ENCODE results near the gene ALOX12B. TPM values are rescaled to one million over a fixed set of nuclear protein-coding genes. Genes with fewer than 3 reads are reported as not detected.

ALOX12B gene
- total and polyA plus RNA-seq, 2 donors (not counting 1 experiment from before 2014, with no cell fraction given): 0.57 to 0.69 TPM

DNA sequence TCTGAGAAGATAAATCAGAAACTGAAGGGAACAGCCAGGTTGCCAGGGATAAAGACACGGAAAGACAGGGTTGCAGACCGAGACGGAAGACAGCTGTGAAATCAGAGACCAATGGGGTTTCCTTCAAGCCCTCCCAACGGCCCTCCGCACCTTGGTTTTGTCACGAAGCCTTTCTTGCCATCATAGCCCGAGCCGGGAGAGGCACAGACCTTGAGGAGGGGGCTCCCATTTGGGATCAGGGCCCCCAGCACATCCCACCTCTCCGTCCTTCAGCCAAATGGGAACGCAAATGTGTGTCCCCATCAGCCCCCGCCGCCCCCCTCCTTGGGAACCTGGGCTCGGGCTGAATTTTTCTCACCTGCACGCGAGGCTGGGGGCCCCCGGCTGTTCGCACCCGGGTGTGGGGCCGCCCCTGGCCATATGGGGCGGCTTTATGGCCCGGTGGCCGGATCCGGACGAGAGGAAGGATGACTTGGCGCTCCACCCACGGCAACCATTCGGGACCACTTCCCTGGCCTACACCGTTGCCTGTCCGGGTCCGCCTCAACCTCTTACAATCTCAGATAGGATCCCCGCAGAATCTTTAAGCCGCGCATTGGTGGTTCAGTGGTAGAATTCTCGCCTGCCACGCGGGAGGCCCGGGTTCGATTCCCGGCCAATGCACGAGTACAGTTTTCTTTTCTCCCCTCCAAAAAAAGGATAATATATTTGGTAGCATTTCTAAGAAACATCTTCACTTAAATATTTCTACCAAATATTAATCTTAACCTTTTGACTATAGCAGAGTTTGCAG, 37.8 kb upstream of the ALOX12B start:
- Mint-ChIP-seq H3K9me3 (ENCODE audit: insufficient read depth) (no peaks in the 10 kb centered on the region), H3K4me1 (peaks cover 59% of the 10 kb centered on the region), H3K27me3 (peaks cover 34% of the 10 kb centered on the region), H3K27ac (peak overlapping the region; percentile 94), H3K4me3 (peak overlapping the region; percentile 94)
- Histone ChIP-seq H4K20me1 (ENCODE audit: control insufficient read depth, insufficient read depth, low read length, poor library complexity, severe bottlenecking) (peaks cover 34% of the 10 kb centered on the region), H3K36me3 (replicated peaks in 1 of 2; ENCODE audit: control extremely low read depth in 1 of 2, control insufficient read depth in 1 of 2, extremely low read depth in 1 of 2, insufficient read depth in 2 of 2, low read length in 1 of 2) (no peaks in the 10 kb centered on the region), H3K4me2 (replicated peaks; ENCODE audit: low read depth, low read length, poor library complexity, severe bottlenecking) (peak overlapping the region; percentile 91), H3K9me3 (ENCODE audit: control extremely low read depth in 1 of 3, control insufficient read depth in 2 of 3, insufficient read depth in 1 of 3, low read length in 2 of 3) (peaks cover 0 to 21% (median 0%) of the 10 kb centered on the region in 3 donors), H3K4me3 (ENCODE audit: control extremely low read depth in 1 of 5, extremely low read depth in 1 of 5, insufficient read depth in 1 of 5, low read depth in 2 of 5, low read length in 4 of 5) (peak overlapping the region; percentile 70 to 85 (median 72)), H3K27me3 (replicated peaks in 1 of 4; ENCODE audit: control extremely low read depth in 1 of 4, control insufficient read depth in 3 of 4, insufficient read depth in 4 of 4, low read length in 3 of 4) (peaks cover 0 to 50% (median 20%) of the 10 kb centered on the region in 4 experiments), H3K27ac (ENCODE audit: low read length in 2 of 2) (no peak overlapping the region), H3K9ac (ENCODE audit: low read length) (peak overlapping the region; percentile 83), H2AFZ (ENCODE audit: insufficient read depth, low read depth, low read length, poor library complexity, severe bottlenecking) (peak overlapping the region; percentile 88), H3K79me2 (ENCODE audit: control insufficient read depth, insufficient read depth, low read length) (no peaks in the 10 kb centered on the region), H3K4me1 (ENCODE audit: control insufficient read depth in 2 of 2, insufficient read depth in 2 of 2, low read length in 2 of 2) (peaks cover 54 to 64% of the 10 kb centered on the region in 2 donors)
- TF ChIP-seq EZH2 (IDR thresholded peaks at IDR 0.05; ENCODE audit: borderline replicate concordance, insufficient read depth, low read depth, low read length, poor library complexity, severe bottlenecking) (no peak), CTCF (IDR thresholded peaks at IDR 0.05) (no peak)
- 1% methylated on average over 30 of the region's 40 CpGs for WGBS (ENCODE audit: insufficient coverage)
- peak; percentile 43 for ATAC-seq (ENCODE audit: low read depth)
- DNase-seq: peak; percentile 92
- CTCF ChIA-PET: interaction anchor here (0.9 to 3.6 kb wide), 8 partner anchors 8 to 65 kb away, joined by 3 to 18 read pairs (median 7); no protein-coding TSS in a partner anchor
- intact Hi-C loops (cut with micrococcal nuclease): no loop called here
- POLR2A ChIA-PET: interaction anchor here (0.7 kb wide), 1 partner anchor 31 kb away, joined by 3 read pairs; no protein-coding TSS in a partner anchor

All from B cell (primary cell).